Measurements from ENCODE around the gene CLEC18B. TPM values are rescaled to one million over a fixed set of nuclear protein-coding genes. Genes with fewer than 3 reads are reported as not detected.

CLEC18B gene
- total and polyA plus RNA-seq, 4 donors, result 0.21 to 1.3 (median 0.43) TPM; not detected in 1

GRCh38 chr16:74372953-74373846 lies 48.1 kb downstream of the CLEC18B start:
- Histone ChIP-seq H3K4me1 (ENCODE audit: control insufficient read depth in 4 of 4, insufficient read depth in 4 of 4, low read length in 3 of 4) (peaks cover 0 to 2% (median under 1%) of the 10 kb centered on the region in 4 donors), H3K9me3 (ENCODE audit: control insufficient read depth in 4 of 4, low read length in 3 of 4) (no peaks in the 10 kb centered on the region), H3K36me3 (ENCODE audit: control insufficient read depth in 4 of 4, insufficient read depth in 3 of 4, low read depth in 1 of 4, low read length in 3 of 4) (no peaks in the 10 kb centered on the region), H3K9ac (ENCODE audit: low read depth in 1 of 2, low read length in 2 of 2) (no peak overlapping the region), H3K27ac (ENCODE audit: low read depth in 1 of 2, low read length in 2 of 2) (no peak overlapping the region), H3K27me3 (ENCODE audit: control insufficient read depth in 4 of 4, insufficient read depth in 4 of 4, low read length in 3 of 4) (no peaks in the 10 kb centered on the region), H3K4me3 (ENCODE audit: low read depth in 1 of 3, low read length in 3 of 3) (no peak overlapping the region)
- TF ChIP-seq FOXA2 (IDR thresholded peaks at IDR 0.05), result no peak
- no peak for TF ChIP-seq HNF4A (conservative IDR thresholded peaks at IDR 0.05)
- TF ChIP-seq NR2F2 (IDR thresholded peaks at IDR 0.05), result no peak
- TF ChIP-seq TAF1 (conservative IDR thresholded peaks at IDR 0.05), result no peak
- TF ChIP-seq HNF4G (IDR thresholded peaks at IDR 0.05), result no peak
- no peak for TF ChIP-seq CTCF (IDR thresholded peaks at IDR 0.05; ENCODE audit: low read depth, low read length, missing input control)
- TF ChIP-seq ATF3 (IDR thresholded peaks at IDR 0.05), result no peak
- no peak for TF ChIP-seq YY1 (IDR thresholded peaks at IDR 0.05)
- no peak for TF ChIP-seq FOXA1 (IDR thresholded peaks at IDR 0.05)
- no peak for TF ChIP-seq SP1 (IDR thresholded peaks at IDR 0.05)
- TF ChIP-seq RXRA (IDR thresholded peaks at IDR 0.05), result no peak
- TF ChIP-seq MAX (IDR thresholded peaks at IDR 0.05), result no peak
- TF ChIP-seq RAD21 (IDR thresholded peaks at IDR 0.05), result no peak
- no peak for TF ChIP-seq JUND (IDR thresholded peaks at IDR 0.05)
- TF ChIP-seq GABPA (IDR thresholded peaks at IDR 0.05 in 1 of 2, conservative IDR thresholded peaks at IDR 0.05 in 1 of 2), result no peak
- no peak for DNase-seq (ENCODE audit: low spot score)
- WGBS, result 90% methylated on average over 10 of the region's 10 CpGs

GRCh38 chr16:74372369-74372768 lies 48.9 kb downstream of the CLEC18B start:
- 88% methylated on average over 5 of the region's 5 CpGs for WGBS

More at GRCh38 chr16:74372369-74372768, 48.9 kb downstream of the CLEC18B start:
- Histone ChIP-seq H3K4me3 (ENCODE audit: low read depth in 1 of 3, low read length in 3 of 3) (no peak overlapping the region), H3K27me3 (ENCODE audit: control insufficient read depth in 4 of 4, insufficient read depth in 4 of 4, low read length in 3 of 4) (no peaks in the 10 kb centered on the region), H3K27ac (ENCODE audit: low read depth in 1 of 2, low read length in 2 of 2) (no peak overlapping the region), H3K9me3 (ENCODE audit: control insufficient read depth in 4 of 4, low read length in 3 of 4) (no peaks in the 10 kb centered on the region), H3K9ac (ENCODE audit: low read depth in 1 of 2, low read length in 2 of 2) (no peak overlapping the region), H3K4me1 (ENCODE audit: control insufficient read depth in 4 of 4, insufficient read depth in 4 of 4, low read length in 3 of 4) (peaks cover 0 to 3% (median 2%) of the 10 kb centered on the region in 4 donors), H3K36me3 (ENCODE audit: control insufficient read depth in 4 of 4, insufficient read depth in 3 of 4, low read depth in 1 of 4, low read length in 3 of 4) (no peaks in the 10 kb centered on the region)
- no peak for DNase-seq (ENCODE audit: low spot score)
- TF ChIP-seq MAX (IDR thresholded peaks at IDR 0.05), result no peak
- TF ChIP-seq SP1 (IDR thresholded peaks at IDR 0.05), result no peak
- no peak for TF ChIP-seq HNF4G (IDR thresholded peaks at IDR 0.05)
- no peak for TF ChIP-seq JUND (IDR thresholded peaks at IDR 0.05)
- TF ChIP-seq CTCF (IDR thresholded peaks at IDR 0.05; ENCODE audit: low read depth, low read length, missing input control), result no peak
- no peak for TF ChIP-seq RAD21 (IDR thresholded peaks at IDR 0.05)
- no peak for TF ChIP-seq NR2F2 (IDR thresholded peaks at IDR 0.05)
- no peak for TF ChIP-seq REST (IDR thresholded peaks at IDR 0.05)
- no peak for TF ChIP-seq FOXA2 (IDR thresholded peaks at IDR 0.05)
- no peak for TF ChIP-seq GABPA (IDR thresholded peaks at IDR 0.05 in 1 of 2, conservative IDR thresholded peaks at IDR 0.05 in 1 of 2)
- no peak for TF ChIP-seq TAF1 (conservative IDR thresholded peaks at IDR 0.05)
- no peak for TF ChIP-seq EGR1 (IDR thresholded peaks at IDR 0.05; ENCODE audit: low read depth in 2 of 2)
- TF ChIP-seq YY1 (IDR thresholded peaks at IDR 0.05), result no peak
- no peak for TF ChIP-seq RXRA (IDR thresholded peaks at IDR 0.05)
- TF ChIP-seq FOXA1 (IDR thresholded peaks at IDR 0.05), result no peak
- no peak for TF ChIP-seq ZBTB33 (IDR thresholded peaks at IDR 0.05)
- TF ChIP-seq ATF3 (IDR thresholded peaks at IDR 0.05), result no peak

Data from liver (tissue), 9 donors.